OCI-LY7 (cell line): Measurements from ENCODE around the gene EEF1B2.

Experiments used
- EZH2phosphoT487 ChIP-seq: fragments of 200-600 bp; sonication (generic); IDR thresholded peaks from 2 replicates; pipeline ENCODE4 v1.6.1; 2018; ENCODE audit warnings: low read depth, borderline replicate concordance, mild to moderate bottlenecking, mixed run types, antibody characterized with exemption, low read length, moderate library complexity, mixed read lengths
- TF ChIP-seq, protein P1 (sequence below): fragments of 200-600 bp; sonication (generic); conservative IDR thresholded peaks from 2 replicates; pipeline ENCODE4 v1.5.1; 2014; ENCODE audit warnings: mild to moderate bottlenecking, antibody characterized with exemption, low read length, moderate library complexity, mixed read lengths

DNA sequence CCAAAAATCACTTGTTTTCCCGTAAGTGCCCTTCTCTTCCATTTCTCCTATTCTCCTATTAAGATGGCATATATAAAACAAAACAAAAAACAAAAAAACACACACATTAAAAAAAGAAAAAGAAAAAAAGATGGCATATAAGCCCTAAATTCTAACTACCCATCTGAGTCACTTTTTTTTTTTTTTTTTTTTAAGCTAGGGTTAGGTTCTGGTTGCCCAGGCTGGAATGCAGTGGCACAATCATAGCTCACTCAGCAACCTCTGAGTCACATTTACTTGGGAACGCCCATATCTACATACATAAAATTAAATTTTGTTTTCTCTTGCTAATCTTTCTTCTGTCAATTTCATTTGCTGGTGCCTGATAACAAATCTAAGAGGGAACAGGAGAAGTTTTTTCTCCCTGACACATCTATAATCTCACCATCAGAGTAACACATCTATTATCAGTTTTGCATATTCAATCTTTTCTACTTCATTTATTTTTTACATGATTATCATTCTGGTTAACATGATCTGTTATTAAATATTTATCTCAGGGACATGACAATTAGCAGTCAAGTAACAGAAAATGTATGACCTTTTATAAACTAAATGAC lies 52.1 kb downstream of the EEF1B2 start:
- TF ChIP-seq, protein P1, sequence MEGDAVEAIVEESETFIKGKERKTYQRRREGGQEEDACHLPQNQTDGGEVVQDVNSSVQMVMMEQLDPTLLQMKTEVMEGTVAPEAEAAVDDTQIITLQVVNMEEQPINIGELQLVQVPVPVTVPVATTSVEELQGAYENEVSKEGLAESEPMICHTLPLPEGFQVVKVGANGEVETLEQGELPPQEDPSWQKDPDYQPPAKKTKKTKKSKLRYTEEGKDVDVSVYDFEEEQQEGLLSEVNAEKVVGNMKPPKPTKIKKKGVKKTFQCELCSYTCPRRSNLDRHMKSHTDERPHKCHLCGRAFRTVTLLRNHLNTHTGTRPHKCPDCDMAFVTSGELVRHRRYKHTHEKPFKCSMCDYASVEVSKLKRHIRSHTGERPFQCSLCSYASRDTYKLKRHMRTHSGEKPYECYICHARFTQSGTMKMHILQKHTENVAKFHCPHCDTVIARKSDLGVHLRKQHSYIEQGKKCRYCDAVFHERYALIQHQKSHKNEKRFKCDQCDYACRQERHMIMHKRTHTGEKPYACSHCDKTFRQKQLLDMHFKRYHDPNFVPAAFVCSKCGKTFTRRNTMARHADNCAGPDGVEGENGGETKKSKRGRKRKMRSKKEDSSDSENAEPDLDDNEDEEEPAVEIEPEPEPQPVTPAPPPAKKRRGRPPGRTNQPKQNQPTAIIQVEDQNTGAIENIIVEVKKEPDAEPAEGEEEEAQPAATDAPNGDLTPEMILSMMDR: no peak
- TF ChIP-seq EZH2phosphoT487: no peak
